Right lobe of liver (tissue), 4 donors: ENCODE data around the gene IRX5.

ENCODE experiments used
- CTCF ChIP-seq, 4 donors: fragments of 200-600 bp in 3 of 4; fragments of 450-650 bp in 1 of 4; IDR thresholded peaks; one replicate each; pipeline versions ENCODE4 v1.5.1 to v1.8.0; 2016 to 2022; ENCODE audit warnings: antibody characterized with exemption in 4 of 4, mild to moderate bottlenecking in 2 of 4
- POLR2A ChIP-seq: fragments of 450-650 bp; IDR thresholded peaks from one replicate; pipeline ENCODE4 v1.6.1; 2017; ENCODE audit warnings: antibody characterized with exemption, mild to moderate bottlenecking
- donor health status: DM: no; HTN: no; CAD: no.
- donor health status: DM: no; HTN: no; CAD: no.
- donor health status: DM: no; HTN: yes; CAD: no.

GRCh38 chr16:54936979-54937670 is 6.5 kb downstream of the IRX5 start:
- peak in 3 of 4 donors; percentile 14 to 24 (median 18) for TF ChIP-seq CTCF (IDR thresholded peaks at IDR 0.05)
- TF ChIP-seq POLR2A: no peak
